NCI-H345 (cell line): ENCODE data around the gene CCDC57.
A peak's percentile ranks its signal among the peaks of the same experiment; 100 is the strongest.

Experiments used
- DNase-seq: peaks from one replicate; lab custom pipeline; 2025; lab: John Stamatoyannopoulos, UW

CCDC57 gene

DNA sequence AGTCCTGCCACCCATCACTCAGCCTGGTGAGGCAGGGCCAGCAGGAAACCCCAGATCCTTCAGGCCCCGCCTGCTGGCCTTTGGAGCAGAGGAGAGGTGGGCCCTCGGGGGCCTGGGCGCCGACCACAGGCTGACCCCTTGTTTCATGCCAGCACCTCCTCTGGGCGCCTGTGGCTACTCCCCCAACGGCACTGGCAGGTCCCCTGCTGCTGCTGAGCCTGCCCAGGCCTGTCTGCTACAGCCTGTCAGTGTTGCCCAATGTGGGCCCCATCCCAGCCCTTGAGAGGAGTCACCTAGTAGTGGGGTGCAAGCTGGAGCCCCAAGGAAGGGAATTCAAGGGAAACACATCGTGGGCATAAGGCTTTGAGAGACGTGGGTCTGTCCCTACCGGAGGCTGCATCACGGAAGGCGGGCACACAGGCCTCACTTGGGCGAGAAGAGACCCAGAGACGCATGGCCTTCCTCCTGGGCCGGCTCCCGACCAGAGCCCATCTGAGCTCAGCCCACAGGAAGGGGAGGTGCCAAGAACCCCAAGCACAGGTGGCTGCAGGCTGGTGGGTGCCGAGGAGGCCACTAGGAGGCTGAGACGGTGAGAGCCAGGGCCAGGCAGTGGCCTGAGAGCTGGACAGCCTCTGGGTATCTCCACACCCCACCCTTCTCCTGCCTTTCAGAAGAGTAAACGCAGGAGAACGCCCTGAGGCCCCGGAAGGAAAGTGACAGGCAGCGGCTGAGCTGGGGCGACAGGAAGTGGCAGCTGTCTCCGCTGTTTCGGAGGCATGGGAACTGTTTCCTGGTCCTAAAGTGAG lies 106.6 kb downstream of the CCDC57 start:
- peak; percentile 71 for DNase-seq

DNA sequence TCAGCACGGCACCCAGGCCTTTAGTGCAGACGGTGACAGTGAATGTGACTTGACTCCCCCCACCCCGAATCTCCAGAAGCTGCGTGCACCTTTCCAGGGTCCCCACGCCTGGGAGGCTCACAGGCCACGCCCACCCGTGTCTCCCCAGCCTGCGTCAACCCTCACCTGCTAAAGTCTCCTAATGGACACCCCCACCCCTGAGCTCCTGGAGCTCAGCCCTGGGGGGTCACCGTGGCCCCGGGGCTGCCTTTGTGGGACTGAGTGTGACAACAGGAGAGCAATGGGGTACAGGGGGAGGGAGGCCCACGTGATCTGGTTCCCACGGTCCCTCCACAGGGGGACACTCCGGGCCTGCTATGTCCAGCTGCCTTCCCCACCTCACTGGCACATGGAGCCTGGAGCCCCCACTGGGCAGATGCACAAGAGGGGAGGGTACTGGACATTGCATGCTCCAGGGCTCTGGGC lies 107.2 kb downstream of the CCDC57 start:
- no peak for DNase-seq

DNA sequence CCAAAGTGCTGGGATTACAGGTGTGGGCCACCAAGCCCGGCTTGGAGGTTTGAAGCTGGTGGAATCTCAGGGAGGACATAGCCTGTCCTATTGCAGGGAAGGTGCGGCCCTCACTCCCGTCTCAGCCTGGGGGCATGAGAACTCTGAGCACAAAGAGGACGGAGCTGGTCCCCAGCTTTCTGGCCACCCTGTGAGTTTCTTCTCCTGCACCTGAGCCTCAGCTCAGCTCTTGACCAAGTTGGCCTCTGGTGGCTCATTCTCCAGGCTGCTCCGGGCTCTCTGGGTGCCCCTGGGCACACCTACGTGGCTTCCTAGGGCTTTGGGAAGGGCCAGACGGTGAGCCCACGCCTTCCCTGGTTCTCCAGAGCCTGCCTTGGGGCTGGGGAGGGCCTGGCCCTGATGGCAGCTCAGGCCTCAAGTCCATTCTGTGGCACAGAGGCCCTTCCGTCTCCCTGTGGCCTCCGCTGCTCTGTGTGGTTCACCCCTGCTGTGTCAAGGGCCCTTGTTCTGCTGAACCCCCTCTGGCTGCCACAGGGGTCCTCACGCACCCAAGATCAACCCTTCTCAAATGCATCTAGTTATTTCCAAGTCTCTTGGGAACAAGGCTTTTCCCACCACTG lies 107.7 kb downstream of the CCDC57 start:
- no peak for DNase-seq

DNA sequence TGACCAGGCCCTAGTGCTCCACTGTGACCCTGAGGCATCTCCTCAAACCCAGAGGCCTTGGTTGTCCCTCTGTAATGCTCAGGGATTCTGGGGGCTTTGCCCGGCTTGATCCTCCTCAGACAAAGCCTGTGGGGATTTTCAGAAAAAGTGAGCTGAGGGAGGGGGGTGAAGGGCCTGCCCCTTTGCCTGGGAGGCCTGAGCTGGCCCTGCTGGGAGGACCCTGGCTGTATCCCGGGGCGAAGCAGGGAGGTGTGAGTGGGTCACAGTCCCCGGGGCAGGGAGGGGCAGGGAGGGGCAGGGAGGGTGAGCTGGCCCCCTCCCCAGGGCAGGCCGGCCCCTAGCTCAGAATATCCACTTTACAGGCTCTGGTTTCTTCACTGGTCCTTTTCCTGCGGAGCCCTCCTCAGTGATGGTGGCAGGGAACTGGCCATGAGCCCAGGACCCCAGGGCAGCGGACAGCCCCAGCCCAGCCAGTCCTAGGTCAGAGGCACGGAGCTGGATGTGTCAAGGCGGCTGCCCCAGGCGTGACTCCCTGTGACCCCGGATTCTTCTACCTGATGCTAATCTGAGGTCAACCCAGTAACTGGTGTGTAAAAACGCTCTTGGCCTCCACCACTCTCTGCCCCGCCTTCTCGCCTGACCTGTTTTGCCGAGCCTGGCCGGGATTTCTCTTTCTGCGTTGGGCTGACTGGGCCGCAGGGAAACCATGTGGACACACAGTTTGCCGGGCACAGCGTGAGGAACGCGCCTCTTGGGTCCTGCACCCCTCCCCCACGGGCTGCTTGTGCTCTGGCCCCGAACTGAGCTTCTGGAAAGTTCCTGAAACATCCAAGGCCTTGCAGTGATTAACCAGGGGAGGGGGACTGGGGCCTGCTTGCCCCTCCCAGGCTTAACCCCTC lies 108.8 kb downstream of the CCDC57 start:
- no peak for DNase-seq

DNA sequence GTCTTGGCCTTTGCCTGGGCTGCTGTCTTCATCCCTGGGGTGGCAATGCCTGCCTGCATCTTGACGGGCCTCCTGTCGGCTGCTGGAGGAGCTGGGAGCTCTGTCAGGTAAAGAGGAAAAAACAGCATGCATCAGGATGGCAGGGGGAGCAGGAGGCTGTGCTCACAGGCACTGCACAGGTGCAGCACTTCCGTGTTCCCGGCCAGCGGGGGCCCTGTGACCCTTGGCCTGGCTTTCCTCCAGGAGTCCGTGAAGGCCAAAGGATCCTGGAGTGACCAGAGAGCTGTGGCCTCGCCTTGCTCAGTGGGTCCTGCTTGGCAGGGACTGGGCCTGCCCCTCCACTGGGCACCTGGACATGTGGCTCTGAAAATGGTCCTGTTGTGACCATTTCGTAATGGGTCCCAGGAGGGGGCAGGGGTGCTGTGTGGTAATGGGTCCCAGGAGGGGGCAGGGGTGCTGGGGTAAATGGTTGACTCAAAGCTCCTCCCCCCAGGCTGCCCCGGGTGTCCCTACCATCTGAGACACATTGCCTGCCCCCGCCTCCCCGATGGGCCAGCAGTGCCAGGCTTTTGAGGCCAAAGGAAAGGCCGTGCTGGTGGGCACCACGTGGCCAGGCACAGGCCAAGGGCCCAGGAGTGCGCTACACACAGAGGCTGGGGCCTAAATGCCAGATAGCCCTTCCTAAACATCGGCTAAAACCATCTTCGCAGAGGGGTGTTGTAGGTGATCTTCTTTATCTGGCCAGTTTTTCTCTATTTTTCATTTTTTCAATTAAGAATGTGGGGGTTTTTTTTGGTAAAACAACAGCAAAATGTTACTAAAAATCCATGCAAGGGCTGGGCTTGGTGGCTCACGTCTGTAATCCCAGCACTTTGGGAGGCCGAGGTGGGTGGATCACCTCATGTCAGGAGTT lies 110.6 kb downstream of the CCDC57 start:
- no peak for DNase-seq

DNA sequence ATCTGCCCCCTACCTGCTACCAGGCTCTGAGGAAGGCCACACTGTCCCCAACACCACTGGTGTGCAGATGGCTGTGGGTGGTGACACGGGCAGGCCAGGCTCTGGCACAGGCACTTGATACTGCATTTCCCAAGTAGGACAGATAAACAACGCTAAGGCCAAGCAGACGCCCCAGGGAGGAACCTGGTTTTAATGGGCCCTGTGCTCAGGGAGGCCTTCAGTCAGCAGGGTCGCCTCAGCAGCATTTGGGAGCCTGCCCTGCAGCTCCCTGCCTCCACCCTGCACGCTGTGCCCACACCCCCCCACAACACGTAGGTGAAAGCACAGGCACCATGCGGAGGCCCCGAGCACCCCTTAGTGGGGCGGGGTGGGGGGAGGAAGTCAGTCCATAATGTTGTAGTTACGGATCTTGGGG lies 111.3 kb downstream of the CCDC57 start:
- no peak for DNase-seq

DNA sequence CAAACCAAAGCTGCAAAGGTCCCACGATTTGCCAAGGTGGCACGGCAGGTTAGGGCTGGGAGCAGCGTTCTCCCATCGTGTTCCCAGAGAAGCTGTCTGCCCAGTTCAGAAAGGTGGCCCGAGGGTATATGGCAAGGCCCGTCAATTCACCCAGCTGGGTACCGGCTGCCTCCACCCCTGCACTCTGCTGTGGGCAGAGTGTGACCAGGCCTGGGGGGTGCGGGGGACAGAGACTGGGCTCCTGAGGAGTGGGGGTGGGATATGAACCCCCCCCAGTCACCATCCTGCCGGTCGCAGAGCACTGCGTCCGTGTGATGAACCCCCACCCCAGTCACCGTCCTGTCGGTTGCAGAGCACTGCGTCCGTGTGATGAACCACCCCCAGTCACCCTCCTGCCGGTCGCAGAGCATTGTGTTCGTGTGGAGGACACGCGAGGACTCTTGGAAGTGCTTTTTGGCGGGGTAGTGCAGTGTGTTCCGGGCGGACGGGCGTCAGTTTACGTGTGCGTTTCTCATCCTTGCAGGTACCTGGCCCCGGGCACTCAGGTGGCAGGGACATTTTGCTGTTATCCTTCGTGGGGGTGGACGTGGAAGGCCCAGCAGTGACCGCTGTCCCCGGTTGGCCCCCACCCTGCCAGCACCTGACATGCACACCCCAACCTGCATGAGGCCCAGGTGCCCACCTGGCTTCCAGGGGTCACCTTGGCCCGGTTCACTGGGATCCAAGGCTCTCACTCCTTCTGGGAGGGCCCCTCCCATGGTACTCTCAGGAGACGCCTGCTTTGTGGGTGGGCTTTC lies 111.9 kb downstream of the CCDC57 start:
- DNase-seq, result no peak

DNA sequence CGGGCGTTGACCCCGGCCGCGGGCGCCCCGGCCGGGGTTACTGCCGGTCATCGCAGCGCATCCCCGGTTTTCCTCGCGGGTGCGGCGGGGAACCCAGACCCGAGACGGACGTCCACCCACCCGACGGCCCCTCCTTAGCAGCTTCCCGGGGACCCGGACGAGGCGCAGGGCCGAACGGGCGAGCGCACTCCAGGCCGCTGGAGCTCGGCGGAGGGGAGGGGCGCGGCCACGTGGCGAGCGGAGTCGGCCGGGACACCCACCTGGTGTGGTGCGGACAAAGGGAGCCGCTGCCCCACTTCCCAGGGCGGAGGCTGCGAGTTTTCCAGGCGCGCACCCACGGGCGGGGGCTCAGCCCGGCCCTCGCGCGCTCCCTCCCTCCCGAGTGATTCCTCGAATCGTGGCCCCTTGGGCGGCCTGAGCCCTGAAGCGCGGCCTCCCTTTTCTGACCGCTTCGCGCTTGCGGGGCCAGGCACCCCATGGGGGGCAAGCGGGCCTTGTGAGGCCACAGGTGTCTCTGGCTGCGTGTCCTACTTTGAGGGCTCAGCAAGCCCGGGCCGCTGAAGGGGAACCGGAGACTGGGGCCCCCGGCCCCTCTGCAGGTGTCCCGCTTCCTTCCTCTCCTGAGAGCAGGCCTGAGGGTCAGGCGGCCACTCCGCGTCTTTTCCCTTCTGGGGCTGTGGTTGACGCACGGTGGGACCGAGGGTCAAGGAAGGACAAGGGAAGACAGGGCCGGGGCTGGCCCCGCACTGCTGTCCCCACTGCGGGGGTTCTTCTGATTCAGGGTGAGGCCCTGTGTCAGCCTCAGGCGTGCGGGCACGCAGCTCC lies 113.5 kb downstream of the CCDC57 start:
- DNase-seq, result peak; percentile 28

DNA sequence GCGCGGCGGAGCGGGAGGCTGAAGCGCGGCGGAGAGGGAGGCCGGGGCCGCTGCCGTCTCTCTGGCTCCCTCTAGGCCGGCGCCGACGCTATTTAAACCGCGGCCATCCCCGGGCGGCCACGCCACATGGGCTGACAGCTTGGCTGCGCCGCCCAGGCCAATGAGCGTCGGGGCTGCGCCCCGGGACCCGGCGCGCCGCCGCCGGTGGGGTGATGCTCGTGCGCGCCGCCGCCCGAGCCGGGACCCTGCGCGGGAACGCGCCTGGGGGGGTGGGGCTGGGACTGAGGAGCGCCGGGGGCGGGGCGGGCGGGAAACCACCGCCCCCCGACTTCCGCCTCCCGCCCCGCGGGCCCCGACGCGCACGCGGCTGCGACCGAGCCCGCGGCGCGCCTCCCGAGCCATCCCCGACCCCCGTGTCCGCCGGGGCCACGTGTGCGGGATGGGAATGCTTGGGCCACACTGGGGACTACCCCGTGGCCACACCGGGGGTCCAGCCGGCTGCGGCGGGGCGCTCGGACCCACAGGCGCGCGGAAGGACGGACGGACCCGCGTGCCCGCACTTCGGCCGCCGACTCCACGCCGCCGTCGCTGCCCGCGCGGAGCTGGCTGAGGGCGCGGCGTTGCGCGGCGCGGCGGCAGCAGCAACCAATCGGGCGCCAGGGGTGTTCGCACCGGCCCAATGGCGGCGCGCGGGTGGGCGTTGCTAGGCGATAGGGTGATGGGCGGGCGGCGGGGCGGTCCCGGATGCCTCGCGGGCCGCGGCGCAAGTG lies 114.3 kb downstream of the CCDC57 start, which contains the start of gene FASN:
TSS of gene FASN (minus strand) at position 68 of the 770 bp plus-strand sequence. CDS start 1,791 bp downstream, outside the sequence.
- DNase-seq, result peak; percentile 98

DNA sequence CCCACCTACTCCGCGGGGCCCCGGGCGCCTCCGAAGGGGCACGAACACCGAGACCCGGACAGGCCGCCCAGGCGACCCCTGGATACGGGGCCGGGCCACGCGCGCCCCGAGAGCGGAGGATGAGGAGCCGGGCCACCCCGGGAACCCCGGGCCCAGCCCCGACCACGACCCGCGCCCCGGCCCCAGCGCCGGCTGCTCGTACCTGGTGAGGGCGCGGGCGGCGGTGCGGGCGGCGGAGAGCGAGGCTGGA lies 114.8 kb downstream of the CCDC57 start:
- no peak for DNase-seq

DNA sequence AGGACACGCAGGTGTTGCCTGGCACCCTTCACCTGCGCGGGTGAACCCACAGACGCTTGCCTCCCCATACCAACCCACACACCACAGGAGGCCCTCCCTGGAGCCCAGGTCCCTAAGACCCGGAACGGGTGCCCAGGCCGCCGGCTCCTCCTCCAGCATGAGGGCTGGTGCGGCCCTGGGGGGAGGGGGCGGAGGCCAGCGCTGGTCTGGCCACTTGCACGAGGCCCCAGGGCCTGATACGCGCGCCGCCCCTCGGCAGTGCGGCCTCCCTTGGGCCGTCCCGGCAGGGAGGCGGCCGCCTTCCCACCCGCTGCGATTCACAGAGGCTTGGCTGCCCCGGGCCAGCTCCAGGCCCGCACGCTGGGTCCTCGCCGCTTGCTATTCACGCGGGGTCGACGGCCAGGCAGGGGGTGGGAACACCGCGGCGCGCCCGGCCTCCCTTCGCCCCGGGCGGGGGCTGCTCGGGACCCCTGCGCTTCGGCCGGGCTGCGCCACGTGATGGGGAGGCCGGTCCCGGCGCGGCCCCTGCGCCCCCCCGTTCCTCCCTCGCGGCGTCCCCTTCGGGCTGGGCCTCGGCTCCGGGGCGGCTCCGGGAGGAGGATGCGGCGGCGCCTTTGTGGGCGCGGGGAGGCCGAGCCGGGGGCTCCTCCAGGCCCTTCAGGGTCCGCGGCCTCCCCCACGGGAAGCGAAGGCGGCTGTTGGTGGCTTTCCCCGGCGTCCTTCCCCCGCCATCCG lies 115.3 kb downstream of the CCDC57 start:
- DNase-seq, result peak; percentile 30

DNA sequence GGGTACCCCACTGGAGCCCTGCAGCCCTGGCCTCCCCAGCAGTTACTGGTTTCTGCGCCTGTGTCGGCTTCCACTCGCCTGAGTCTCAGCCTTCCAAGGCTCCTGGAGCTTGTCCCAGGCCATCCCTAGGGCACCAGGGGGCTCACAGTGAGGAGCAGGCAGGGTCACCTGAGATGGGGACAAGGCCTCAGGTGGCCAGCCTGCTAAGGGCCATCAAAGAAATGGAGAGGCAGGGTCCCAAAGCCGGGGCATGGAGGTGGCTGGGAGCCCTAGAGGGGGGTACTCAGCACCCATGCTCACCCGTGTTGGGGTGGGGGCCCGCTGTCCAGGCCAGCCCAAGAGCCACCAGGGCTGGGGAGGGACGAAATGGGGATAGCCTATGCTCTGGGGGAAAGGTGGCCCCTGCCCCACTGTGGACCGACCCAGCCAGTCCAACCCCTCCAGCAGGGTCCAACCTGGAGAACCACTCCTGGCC lies 115.9 kb downstream of the CCDC57 start:
- no peak for DNase-seq

DNA sequence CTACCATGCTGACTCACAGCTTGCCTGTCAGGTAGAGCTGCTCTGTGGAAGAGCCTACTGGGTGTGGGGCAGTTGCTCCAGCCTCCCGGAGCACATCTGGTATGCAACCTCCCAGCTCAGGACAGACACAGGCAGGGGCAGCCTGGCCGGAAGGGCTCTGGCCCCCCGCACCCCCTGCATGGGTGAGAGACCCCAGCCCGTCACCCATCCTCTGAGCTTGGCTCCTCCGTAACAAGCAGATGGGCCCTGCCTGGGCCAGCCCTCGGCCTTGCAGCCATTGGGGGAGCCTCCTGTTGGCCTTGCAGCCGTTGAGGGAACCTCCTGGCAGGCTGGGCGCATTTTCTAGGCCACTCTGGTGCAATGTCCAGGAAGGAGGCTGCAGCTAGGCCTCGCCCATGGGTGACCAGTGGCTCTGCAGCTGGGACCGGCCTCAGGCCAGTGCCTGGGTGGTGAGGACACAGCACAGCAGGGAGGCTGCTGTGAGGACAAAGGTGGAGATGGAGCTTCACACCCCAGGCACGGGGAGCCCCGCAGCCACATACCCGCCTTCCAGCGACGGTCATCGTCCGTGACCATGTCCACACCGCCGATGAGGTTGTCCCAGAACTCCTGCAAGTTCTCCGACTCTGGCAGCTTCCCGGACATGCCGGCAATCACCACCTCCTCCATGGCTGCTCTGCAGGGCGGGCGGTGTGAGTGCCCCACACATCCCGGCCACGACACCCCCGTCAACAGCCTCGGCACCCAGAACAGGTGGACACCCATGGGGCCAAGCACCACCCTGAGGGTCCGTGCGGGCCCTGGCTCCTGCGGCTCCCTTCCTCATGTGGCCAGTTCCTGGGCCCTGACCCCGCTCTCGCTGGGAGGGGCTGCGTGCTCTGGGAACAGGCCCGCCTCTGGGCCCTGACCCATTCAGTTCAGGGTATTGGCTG lies 116.6 kb downstream of the CCDC57 start:
- no peak for DNase-seq

DNA sequence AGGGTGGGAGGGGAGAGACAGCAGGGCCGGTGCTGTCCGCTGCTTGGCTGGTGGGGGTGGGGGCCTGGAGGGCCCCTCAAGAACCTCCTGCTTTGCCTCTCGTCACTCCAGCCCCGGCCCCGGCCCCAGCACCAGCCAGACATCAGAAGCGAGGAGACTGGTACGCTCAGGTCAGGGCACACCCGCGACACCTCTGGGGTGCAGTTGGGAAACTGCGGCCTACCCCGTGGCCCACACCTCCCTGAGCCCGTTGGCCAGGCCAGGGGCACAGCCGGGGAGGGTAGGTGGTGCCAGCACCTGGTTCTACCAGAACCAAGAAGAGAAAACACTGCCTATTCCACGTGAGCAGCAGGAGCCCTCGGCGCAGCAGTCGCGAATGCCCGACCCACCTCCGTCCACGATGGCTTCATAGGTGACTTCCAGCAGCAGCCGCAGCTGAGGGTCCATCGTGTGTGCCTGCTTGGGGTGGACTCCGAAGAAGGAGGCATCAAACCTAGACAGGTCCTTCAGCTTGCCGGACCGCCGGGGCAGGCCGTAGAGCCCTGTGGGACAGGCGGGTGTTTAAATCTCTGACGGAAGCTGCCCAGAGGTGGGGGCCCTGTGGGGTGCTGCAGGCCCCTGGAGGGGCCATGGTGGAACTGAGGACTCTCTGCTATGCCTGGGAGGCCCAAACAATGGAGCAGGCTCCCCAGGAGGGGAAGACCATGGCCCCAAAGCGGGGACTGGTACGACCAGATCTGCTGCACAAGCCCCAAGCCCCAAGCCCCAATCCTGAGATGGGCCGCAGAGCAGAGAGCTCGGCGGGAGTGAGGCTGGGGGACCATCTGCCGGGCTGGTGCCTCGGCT lies 117.5 kb downstream of the CCDC57 start:
- DNase-seq, result no peak

DNA sequence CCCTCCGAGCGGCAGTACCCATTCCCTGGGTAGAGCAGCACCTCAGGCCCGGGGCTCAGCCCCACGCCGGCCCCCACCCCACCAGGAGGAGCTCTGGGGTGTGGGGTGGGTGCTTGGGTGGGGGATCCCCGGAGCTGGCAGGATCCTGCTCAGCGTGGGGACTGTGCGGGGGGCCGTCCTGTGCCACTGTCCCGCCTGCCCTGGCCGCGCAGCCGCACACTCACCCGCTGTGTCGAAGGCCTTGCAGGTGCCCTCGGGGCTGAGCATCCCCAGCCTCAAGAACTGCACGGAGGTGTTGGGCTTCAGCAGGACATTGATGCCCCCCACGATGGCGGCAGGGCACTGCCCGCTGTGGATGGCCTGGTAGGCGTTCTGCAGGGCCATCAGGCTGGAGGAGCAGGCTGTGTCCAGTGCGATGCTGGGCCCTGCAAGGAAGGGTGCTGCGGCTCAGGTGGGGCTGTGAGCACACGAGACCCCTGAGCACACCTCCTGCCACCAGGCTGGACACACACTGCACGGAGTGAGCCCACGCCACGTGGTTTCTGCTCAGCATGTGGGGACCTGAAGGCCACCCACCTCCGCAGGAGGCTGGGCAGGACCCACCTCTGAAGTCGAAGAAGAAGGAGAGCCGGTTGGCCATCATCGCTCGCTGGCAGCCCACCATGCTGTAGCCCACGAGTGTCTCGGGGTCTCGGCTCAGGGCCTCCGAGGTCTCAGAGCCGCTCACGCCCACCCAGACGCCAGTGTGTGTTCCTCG lies 119.5 kb downstream of the CCDC57 start:
- DNase-seq, result no peak

DNA sequence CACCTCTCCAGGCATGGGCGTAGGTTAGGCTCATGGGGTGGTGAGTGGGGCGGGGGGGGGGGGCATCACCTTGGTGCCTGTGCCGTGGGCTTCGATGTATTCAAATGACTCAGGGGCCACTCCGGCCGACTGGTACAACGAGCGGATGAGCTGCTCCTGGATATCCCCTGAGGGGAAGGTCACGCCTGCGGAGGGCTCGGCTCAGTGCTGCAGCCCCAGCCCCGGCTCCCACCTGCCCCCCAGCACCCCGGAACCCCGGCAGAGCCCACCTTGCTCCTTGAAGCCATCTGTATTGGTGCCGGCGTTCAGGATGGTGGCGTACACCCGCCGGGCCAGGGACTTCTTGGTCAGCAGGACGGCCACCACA lies 120.0 kb downstream of the CCDC57 start:
- DNase-seq, result no peak
